Measurements from ENCODE around the gene MED13. TPM values are rescaled to one million over a fixed set of nuclear protein-coding genes. Genes with fewer than 3 reads are reported as not detected.

Gene MED13
- total RNA-seq, 1 donor from 2014 or later, result 59.9 TPM

- Histone ChIP-seq H3K4me1 (no peaks in the 10 kb centered on the region), H3K9me3 (no peaks in the 10 kb centered on the region), H3K27me3 (no peaks in the 10 kb centered on the region), H3K36me3 (peaks cover 0 to 23% of the 10 kb centered on the region in 2 donors), H3K4me3 (no peak overlapping the region), H3K27ac (no peak overlapping the region)
- intact Hi-C loops (cut with DNase I), result no loop called here
- DNase-seq (ENCODE audit: extremely low spot score in 2 of 2), result no peak
- TF ChIP-seq CTCF (IDR thresholded peaks at IDR 0.05) (no peak), POLR2A (IDR thresholded peaks at IDR 0.05) (no peak), POLR2AphosphoS5 (IDR thresholded peaks at IDR 0.05; ENCODE audit: insufficient read depth in 1 of 2, low read depth in 1 of 2) (no peak)
Measured at GRCh38 chr17:61974115-61974514, 91.0 kb downstream of the MED13 start.

- H3K9me3 ChIP-seq, result no peaks in the 10 kb centered on the region
- no peak overlapping the region for H3K27ac ChIP-seq
- no peaks in the 10 kb centered on the region for H3K27me3 ChIP-seq
- no peak for TF ChIP-seq POLR2A (IDR thresholded peaks at IDR 0.05)
- TF ChIP-seq POLR2AphosphoS5 (IDR thresholded peaks at IDR 0.05; ENCODE audit: insufficient read depth in 1 of 2, low read depth in 1 of 2), result no peak
- no peak for TF ChIP-seq CTCF (IDR thresholded peaks at IDR 0.05)
- intact Hi-C loops (cut with DNase I), result no loop called here
- DNase-seq (ENCODE audit: extremely low spot score in 2 of 2), result no peak
- peaks cover 0 to 34% of the 10 kb centered on the region in 2 donors for H3K36me3 ChIP-seq
- no peak overlapping the region for H3K4me3 ChIP-seq
- no peaks in the 10 kb centered on the region for H3K4me1 ChIP-seq
Measured at GRCh38 chr17:61972311-61972710, 92.8 kb downstream of the MED13 start.

GRCh38 chr17:61970030-61970429, 95.0 kb downstream of the MED13 start:
- intact Hi-C loops (cut with DNase I), result no loop called here
- H3K4me1 ChIP-seq, result no peaks in the 10 kb centered on the region
- TF ChIP-seq CTCF (IDR thresholded peaks at IDR 0.05) (no peak), POLR2AphosphoS5 (IDR thresholded peaks at IDR 0.05; ENCODE audit: insufficient read depth in 1 of 2, low read depth in 1 of 2) (no peak), POLR2A (IDR thresholded peaks at IDR 0.05) (no peak)
- DNase-seq (ENCODE audit: extremely low spot score in 2 of 2), result no peak
- no peak overlapping the region for H3K4me3 ChIP-seq
- H3K9me3 ChIP-seq, result no peaks in the 10 kb centered on the region
- H3K27ac ChIP-seq, result no peak overlapping the region
- no peaks in the 10 kb centered on the region for H3K27me3 ChIP-seq
- H3K36me3 ChIP-seq, result peaks cover 0 to 52% of the 10 kb centered on the region in 2 donors

GRCh38 chr17:61968757-61969156, 96.3 kb downstream of the MED13 start:
- no peak overlapping the region for H3K4me3 ChIP-seq
- TF ChIP-seq POLR2A (IDR thresholded peaks at IDR 0.05), result no peak
- no peak for TF ChIP-seq CTCF (IDR thresholded peaks at IDR 0.05)
- TF ChIP-seq POLR2AphosphoS5 (IDR thresholded peaks at IDR 0.05; ENCODE audit: insufficient read depth in 1 of 2, low read depth in 1 of 2), result no peak
- no peak for DNase-seq (ENCODE audit: extremely low spot score in 2 of 2)
- intact Hi-C loops (cut with DNase I), result no loop called here
- no peak overlapping the region for H3K27ac ChIP-seq
- no peaks in the 10 kb centered on the region for H3K4me1 ChIP-seq
- no peaks in the 10 kb centered on the region for H3K9me3 ChIP-seq
- H3K36me3 ChIP-seq, result peaks cover 0 to 65% of the 10 kb centered on the region in 2 donors
- no peaks in the 10 kb centered on the region for H3K27me3 ChIP-seq

GRCh38 chr17:61967729-61968128, 97.3 kb downstream of the MED13 start:
- no peaks in the 10 kb centered on the region for H3K27me3 ChIP-seq
- no peak overlapping the region for H3K4me3 ChIP-seq
- no peaks in the 10 kb centered on the region for H3K9me3 ChIP-seq
- TF ChIP-seq CTCF (IDR thresholded peaks at IDR 0.05) (no peak), POLR2AphosphoS5 (IDR thresholded peaks at IDR 0.05; ENCODE audit: insufficient read depth in 1 of 2, low read depth in 1 of 2) (no peak), POLR2A (IDR thresholded peaks at IDR 0.05) (no peak)
- intact Hi-C loops (cut with DNase I), result no loop called here
- DNase-seq (ENCODE audit: extremely low spot score in 2 of 2), result no peak
- no peak overlapping the region for H3K27ac ChIP-seq
- peaks cover 0 to 71% of the 10 kb centered on the region in 2 donors for H3K36me3 ChIP-seq
- H3K4me1 ChIP-seq, result no peaks in the 10 kb centered on the region

Data from vagina (tissue), 2 donors.